CD4-positive, alpha-beta T cell treated with Interferon gamma for 1 hour (primary cell): Measurements from ENCODE around the gene CRYBB1.
"Not testable (repeated sequence)": the region's sequence is repeated elsewhere in the genome, so short reads cannot be mapped to it uniquely, and the experiment has no call there.

Experiments used
- DNase-seq: peaks from one replicate; pipeline ENCODE4 v3.0.0-alpha.2; 2020

Gene CRYBB1

DNA sequence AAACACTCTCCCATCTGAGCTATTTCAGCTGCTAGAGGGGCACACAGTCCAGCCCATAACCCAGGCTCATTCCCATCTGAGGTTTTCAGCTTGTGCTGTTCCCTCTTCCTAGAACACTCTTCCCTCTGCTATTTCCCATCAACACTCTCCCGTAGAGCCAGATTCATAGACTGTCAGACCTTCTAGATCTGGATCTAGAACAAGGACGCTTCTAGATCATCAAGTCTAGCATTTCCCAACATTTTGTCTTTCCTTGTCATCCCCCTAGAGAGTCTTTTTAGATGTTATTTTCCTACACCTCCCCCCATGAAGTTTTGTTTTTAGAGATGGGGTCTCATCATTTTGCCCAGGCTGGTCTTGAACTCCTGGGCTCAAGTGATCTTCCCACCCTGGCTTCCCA is 17.3 kb upstream of the CRYBB1 start:
- no peak for DNase-seq

DNA sequence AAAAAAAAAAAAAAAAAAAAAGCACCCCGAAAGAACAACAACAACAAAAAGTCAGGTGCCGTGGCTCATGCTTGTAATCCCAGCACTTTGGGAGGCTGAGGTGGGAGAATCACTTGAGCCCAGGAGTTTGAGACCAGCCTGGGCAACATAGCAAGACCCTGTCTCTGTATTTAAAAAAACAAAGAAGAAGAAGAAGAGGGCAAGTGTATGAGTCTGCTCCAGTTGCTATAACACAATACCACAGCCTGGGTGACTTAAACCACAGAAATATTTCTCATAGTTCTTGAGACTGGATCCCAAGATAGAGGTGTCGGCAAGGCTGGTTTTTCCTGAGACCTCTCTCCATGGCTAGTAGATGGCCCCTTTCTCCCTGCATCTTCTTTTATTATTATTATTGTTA is 16.4 kb upstream of the CRYBB1 start:
- no peak for DNase-seq

DNA sequence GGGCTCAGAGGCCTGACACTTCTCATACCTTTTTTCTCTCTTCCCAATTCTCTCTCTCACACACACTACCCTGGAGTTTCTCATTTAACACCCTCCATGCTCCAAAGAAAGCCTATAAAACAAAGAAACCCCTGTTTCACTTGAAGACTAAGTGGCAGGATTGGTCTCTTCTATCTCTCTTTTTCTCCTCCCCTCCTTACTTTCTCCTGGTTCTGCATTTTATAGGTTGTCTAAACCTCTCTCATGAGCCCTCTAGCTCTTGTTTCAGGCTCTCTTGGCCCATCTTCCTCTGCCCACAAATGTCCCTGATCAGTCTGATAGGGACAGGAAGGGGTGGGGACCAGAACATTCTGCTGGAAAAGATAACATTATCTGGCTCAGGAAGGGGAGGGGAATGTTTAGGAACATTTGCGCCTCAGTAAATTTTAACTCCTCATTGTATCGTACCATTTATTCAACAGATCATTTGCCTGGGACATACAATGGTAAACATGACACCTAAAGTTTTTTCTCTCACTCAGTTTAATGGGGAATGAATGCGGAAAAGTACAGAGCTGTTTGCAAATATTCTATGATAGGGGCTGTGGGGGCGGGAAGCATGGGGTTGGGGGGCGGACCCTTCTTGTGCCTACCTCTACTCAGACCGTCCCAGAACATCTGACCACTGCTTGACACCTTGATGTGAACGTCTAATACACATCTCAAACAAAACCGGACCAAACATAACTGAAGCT is 14.8 kb upstream of the CRYBB1 start:
- no peak for DNase-seq

DNA sequence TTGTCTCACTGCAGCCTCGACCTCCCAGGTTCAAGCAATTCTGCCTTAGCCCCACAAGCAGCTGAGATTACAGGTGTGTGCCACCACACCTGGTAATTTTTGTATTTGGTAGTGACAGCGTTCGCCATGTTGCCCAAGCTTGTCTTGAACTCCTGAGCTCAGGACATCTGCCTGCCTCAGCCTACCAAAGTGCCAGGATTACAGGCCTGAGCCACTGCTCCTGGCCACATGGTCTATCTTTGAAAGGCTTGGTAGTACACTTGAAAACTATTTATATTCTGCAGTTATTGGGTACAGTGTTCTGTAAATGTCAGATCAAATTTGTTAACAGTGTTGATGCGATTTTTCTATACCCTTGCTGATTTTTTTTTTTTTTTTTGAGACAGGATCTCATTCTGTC is 13.5 kb upstream of the CRYBB1 start:
- no peak for DNase-seq

DNA sequence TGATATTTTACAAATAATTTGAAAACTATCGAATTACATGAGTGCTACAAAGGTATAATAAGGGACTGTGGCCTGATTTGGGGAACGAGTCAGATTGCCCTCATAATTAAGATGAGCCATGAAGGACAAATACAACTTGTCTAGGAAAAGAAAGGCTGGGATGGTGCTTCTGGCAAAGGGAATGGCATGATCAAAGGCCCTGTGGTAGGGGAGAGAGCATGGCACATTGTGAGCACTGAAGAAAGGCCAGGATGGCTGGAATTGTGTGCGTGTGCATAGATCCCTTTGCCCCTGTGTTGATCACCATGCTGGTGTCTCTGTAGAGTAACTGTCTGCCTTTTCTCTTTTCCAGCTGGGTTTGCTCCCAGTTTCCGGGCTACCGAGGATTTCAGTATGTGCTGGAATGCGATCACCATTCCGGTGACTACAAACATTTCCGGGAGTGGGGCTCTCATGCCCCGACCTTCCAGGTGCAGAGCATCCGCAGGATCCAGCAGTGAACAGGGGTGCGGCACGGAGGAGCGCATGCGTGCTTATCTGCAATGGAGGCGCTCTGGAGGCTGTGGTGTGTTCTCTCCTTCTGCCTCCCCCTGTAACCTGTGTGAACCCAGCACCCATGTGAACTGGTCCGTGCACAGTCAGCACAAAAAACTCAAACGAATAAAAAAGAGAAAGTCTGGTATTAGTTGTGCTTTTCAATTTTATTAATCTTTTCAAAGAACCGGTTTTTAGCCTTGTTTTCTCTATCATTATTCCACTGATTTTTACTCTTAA is 12.3 kb upstream of the CRYBB1 start:
- no peak for DNase-seq

DNA sequence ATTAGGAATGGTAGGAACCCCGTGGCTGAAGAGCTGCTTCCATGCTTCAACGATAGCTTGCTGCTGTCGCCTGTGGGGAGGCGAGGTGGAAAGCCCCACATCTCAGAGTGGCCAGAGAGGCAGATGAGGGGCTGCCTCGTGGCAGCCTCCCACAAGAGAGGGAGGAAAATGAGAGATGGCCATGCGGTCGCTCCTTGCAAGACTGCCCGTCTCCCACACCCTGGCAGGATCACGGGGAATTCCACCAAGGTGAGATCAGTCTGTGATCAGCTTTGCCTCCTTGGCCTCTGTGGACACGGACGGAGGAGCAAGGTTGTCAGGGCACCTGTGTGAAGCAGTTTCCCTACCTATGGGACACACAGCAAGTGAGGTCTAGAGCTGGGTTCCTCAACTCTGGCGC is 7.0 kb upstream of the CRYBB1 start:
- DNase-seq: no peak

DNA sequence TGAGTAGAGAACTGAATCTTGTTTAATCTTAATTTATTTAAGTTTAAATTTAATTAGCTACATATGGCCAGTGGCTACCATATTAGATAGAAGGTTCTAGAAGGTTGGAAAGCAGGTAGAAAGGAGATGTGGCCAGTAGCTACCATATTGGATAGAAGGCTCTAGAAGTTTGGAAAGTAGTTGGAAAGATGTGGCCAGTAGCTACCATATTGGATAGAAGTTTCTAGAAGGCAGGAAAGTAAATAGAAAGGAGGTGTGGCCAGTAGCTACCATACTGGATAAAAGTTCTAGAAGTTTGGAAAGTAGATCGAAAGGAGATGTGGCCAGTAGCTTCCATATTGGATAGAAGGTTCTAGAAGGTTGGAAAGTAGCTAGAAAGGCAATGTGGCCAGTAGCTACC is 6.2 kb upstream of the CRYBB1 start:
- no peak for DNase-seq

DNA sequence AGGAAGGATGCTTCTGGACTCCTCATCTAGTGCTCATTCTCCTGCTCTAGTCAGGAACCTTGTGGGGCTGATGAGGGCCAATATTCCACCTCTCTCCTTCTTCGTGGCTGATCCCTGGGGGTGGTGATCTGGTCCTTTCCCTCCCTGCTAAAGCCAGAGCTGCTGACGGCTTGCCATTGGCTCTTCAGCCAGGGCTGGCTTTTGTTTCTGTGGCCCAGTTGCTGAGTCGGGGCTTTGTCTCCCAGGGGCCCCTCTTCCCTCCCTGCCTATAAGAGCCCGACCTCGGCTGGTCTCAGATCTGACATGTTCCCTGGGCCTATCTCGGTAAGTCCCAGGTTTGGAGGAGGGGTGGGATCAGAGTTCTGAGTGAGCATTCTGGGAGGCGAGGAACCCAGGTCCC is 3.8 kb upstream of the CRYBB1 start, which contains the start of gene CRYBA4:
Gene CRYBA4 (plus strand): TSS at position 301 of the 400 bp plus-strand sequence. CDS start 634 bp downstream, outside the sequence.
- no peak for DNase-seq

DNA sequence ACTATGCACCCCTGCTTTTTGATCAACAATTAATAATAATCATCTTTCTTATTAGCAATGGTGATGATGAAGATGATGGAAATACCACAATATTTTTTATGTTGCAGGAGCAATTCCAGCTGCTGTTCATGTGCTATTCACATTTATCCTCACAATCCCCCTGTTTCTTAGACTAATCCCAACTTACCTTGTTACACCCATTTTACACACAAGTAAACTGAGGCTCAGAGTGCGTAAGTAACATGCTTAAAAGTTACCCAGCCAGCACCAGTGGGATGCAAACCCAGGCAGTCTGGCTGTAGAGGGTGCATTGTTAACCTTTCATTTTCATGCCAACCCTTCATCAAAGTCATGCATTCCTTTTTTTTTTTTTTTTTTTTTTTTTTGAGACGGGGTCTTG is 2.4 kb upstream of the CRYBB1 start:
- no peak for DNase-seq

DNA sequence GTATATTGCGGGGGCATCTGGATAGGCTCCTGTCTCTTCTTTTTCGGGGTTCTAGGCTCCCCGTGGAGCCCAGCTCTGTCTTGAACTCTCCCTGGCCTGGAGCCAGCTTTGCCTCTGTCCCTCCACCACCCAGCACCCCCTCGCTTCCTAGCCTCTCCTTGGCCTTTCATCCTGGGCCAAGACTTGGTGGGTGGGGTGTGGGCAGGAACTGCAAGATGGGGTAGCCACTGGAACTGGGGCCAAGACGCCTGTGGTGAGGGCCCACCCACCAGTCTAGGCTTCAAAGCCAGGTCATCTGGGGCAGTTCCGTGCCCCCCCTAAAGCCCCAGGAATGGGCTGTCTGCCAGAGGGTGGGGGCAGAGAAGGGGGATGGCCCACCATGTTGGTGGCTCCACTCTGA is 1.7 kb upstream of the CRYBB1 start:
- no peak for DNase-seq

DNA sequence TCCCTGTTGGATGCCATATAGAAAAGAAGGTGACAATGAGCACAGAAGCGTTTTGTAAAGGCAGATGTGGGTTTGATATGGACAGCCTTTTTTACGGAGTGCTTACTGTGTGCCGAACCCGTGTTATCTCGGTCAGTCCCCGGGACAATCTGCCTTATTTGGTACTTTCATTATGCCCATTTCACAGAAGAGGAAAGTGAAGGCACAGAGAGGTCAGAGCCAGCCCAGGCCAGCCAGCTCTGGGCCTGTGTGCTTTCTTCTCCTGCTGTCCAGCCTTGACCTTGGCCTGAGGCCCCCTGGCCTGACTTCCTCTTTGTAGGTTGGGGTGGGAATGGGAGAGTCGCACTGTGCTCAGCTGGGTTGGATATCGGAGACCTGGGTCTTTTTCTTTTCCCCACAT is 628 bp upstream of the CRYBB1 start:
- DNase-seq: no peak

DNA sequence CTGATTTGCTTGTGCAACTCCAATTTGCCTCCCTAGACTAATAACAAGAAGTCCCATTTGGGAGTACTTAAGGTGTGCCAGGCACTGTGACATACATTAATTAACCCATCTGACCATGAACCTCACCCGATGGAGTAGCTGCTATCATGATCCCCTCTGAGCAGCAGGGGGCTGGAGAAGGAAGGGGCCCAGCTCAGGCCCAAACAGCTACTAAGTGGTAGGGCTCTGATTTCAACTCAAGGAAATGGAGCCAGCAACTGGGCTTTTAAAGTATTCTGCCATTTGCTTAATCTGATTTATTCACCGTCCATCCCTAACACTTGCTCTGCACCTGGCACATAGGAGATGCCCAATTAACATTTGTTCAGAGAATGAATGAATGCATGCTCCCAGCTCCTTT is 1.2 kb downstream of the CRYBB1 start:
- DNase-seq: no peak

DNA sequence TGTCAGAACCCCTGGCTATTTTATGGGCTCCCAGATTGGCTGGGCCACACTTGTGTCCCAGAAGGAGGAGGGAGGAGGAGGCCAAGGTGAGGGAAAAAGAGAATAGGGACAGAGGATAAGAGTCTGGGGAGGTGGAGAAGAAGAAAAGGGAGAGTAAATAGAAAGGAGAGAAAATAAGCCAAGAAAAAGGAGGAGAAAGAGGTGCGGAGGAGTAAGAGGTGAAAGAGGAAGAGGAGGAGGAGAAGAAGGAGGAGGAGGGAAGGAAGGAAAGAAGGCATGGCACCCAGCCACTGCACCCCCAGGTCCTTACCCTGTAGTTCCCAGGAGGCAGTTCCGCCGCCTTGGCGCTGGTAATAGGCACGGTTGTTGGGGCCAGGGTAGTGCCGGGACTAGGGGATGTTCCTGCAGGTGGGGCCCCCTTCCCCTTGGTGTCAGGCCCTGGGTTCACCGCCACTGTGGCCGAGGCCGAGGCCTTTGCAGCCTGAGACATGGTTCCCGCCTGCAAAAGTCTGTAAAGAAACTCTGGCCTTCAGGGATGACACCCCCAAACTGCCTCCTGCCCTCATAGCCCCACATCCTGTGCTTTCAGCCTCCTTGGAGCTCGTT is 1.9 kb downstream of the CRYBB1 start:
- no peak for DNase-seq

DNA sequence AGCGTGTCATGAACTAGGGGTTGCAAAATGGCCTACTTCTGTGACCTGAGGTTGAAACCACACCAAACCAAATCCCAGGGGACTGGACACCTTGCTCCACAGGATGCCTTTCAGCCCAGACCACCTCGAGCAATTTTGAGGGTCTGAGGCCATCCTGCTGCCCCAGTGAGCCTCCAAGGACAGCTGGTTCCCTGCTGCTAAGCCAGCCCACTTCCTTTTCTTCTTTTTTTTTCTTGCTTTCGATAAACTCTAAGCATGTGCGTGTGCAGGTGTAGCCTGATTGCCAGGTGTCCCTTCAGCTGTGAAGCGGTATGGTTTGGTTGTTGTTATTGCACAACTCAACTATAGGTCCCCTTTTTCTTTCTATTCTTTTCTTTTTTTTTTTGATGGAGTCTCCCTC is 2.7 kb downstream of the CRYBB1 start:
- no peak for DNase-seq

DNA sequence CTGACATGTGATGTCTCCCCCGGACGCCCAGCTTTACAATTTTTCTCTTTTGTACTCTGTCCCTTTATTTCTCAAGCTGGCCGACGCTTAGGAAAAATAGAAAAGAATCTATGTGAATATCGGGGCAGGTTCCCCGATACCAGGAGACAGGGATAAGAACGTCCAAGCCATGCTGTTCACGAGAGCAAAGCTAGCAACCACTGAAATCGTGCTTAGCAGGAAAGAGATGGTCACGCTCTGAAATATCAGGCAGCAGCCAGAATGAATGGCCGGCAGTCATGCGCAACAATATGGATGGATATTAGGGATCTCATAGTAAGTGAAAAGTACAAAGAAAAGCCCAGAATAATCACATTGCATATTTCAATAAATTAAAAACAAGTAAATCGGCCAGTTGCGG is 3.5 kb downstream of the CRYBB1 start:
- no peak for DNase-seq

DNA sequence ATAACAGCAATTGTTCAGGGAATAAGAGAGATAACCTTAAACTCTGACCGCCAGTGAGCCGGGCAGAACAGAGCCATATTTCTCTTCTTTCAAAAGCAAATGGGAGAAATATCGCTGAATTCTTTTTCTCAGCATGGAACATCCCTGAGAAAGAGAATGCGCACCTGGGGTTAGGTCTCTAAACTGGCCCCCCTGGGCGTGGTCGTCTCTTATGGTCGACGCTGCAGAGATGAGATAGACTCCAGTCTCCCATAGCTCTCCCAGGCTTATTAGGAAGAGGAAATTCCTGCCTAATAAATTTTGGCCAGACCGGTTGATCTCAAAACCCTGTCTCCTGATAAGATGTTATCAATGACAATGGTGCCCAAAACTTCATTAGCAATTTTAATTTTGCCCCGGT is 4.1 kb downstream of the CRYBB1 start:
- DNase-seq: not testable (repeated sequence)

DNA sequence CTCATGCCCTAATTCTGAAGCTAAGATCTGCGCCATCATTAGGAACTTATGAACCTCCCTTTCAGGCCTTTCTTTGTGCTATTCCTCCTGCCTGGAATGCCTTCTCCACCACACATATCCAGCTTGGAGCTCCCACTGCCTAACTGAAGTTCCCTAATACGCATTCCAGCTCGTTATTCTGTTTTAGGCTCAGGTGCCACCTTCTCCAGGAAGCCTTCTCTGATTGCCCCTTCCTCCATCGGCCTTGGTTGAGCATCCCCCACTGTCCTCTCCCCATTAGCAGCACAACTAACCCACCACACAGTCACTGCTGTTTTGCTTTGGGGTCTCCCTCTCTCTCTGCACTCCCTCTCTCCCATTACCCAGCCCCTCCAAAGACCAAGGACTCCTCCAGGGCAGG is 5.2 kb downstream of the CRYBB1 start:
- no peak for DNase-seq

DNA sequence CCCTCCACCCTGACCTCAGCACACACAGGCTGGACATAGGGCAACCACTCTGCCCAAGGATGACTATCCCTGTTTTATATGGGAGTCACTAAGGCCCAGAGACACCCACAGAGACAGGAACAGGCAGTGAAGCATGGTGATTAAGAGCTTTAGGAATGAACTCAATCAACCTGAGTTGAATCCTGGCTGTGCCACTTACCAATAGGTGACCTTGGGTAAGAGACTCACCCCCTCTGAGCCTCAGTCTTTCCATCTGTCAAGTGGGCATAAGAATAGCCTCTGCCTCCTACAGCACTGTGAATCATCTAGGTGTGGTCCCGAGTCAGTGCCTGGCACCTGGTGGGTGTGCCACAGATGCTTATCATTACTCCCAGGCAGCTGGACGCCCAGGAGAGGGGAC is 6.8 kb downstream of the CRYBB1 start:
- no peak for DNase-seq

DNA sequence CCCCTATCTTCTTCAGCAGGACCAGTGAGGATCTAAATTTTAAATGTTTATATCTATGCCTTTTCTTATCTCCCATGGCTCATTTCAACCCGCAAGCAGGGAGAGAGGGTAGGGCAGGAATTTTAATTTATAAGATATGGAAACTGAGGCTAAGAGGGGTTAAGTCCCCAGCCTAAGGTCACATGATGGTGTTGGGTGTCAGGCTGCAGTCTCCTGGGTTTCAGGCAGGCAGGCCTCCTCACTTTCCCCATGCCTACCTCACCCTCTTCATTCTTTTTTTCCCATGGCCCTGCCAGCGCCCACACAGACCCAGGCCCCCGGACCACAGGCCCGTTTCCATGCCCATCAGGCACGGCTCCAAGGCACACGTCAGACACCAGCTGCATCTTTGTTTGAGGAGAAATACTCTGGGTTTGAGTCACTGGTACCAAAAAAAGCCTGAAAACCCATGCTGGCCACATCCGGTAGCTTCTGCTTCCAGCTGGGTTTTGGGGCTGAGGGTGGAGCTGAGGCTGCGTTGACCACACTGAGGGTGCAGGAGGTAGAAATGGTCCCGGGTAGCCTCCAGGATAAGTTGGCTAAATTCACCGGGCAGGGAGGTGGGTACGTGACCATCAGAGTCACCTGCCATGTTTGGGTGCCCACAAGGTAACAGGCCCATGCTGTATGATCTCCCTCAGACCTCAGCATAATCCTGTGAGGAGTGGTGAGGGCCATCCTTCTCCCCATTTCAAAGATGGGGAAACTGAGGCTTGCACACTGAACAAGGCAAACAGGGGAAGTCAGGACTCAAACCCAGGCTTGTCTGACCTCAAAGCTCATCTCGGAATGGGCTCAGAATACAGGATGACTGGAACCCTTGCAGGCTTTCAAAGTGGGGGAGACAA is 7.5 kb downstream of the CRYBB1 start:
- peak; percentile 22 for DNase-seq

DNA sequence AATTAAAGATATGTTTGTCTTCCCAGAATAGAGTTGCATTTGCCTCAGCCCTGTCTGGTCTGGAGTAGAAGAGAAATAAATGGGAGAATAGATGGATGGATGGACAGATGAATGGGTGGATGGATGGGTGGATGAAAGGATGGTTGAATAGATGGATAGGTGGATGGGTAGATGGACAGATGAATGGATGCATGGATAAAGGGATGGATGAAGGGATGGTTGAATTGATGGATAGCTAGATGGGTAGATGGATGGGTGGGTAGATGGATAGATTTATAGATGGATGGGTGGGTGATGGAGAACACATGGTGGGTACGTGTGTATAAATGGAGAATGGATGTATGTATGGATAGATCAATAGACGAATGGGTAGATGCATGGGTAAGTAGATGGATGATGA is 8.5 kb downstream of the CRYBB1 start:
- no peak for DNase-seq

DNA sequence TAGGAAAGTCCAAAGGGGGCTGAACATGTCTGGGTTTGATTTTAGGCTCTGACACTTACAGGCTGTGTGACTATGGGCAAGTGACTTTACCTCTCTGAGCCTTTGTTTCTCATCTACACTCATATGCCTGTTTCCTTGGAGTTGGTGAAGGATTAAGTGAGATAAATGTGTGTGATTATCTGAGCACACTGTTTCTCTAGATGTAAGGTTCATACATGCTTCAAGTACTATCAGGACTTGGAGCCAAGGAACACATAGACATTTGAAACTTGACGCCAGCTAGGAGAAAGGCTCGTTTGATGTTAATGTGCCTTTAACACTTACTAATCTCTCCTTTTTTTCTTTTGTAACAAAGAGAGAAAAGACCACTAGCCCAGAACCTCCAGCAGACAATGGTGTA is 9.7 kb downstream of the CRYBB1 start:
- DNase-seq: no peak

DNA sequence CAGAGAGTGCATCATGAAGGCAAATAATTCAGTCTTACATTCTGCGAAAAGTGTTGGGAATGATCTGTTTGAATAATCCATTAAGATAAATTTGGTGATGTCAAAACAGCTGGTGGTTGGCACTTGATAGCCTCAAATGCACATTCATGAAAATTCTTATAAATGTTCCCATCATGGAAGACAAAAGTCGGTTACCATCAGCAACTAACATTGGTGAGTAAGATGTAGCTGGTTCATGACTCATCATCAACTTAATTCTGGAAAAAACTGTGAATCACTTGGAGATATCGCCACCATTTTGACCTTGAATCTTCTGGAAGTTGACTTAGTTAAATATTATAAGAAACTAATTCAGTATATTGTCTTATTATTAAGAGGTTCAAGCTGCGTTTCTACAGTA is 11.2 kb downstream of the CRYBB1 start:
- no peak for DNase-seq

DNA sequence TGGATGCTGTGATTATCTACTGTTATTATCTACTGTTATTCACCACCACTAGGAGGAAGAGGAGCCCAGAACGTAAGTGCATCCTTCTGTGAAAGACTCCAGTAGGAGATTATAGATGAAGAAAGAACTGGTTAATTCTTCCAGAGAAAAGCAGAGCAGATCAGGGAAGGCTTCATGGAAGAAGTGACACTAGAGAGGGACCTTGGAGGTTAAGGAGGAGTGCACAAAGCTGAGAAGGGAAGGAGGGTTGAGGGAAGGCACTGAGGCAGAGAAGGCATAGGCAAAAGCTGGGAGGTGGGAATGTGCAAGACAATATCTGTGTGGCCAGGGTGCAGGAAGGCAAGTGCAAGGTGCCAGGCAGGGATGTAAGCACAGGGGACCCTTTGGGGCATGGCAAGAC is 13.5 kb downstream of the CRYBB1 start:
- DNase-seq: no peak
